Measurements from ENCODE around the gene TLE3.

DNA sequence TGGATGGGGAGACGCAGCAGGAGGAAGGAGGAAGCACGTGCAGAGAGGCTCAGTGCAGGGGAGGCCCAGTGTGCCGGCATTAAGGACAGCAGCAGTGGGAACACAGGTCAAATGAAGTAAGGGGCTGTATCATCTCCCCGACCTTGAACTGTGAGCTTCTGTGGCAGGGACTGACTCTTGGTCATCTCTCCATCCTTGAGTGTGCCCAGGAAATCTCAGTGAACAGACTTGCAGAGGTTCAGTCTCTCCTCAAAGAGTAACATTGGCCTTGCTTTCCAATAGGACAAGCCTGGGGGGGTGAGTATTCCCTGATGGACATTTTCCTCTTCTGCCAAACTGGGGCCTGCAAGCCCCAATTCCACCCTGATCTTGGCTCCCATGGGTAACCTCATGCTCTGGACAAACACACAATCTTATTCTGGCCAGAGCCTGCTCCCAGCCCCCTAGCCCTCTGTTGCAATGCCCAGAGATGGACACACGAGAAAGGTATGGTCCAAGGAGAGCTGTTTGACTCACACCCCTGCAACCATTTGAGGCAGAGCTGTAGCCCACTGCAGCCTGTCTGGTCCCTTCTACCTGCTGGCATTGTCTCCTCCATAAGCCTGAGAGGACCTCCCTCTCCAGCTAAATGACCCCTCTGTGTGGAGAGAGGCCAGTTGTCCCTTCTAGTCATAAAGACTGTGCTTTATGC lies 50.9 kb downstream of the TLE3 start:
- TF ChIP-seq, protein P1, sequence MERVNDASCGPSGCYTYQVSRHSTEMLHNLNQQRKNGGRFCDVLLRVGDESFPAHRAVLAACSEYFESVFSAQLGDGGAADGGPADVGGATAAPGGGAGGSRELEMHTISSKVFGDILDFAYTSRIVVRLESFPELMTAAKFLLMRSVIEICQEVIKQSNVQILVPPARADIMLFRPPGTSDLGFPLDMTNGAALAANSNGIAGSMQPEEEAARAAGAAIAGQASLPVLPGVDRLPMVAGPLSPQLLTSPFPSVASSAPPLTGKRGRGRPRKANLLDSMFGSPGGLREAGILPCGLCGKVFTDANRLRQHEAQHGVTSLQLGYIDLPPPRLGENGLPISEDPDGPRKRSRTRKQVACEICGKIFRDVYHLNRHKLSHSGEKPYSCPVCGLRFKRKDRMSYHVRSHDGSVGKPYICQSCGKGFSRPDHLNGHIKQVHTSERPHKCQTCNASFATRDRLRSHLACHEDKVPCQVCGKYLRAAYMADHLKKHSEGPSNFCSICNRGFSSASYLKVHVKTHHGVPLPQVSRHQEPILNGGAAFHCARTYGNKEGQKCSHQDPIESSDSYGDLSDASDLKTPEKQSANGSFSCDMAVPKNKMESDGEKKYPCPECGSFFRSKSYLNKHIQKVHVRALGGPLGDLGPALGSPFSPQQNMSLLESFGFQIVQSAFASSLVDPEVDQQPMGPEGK (CRISPR knock-in tag; IDR thresholded peaks at IDR 0.05; ENCODE audit: borderline replicate concordance) = no peak
- TF ChIP-seq SNAI2 (CRISPR knock-in tag; IDR thresholded peaks at IDR 0.05) (no peak), BACH2 (CRISPR knock-in tag; IDR thresholded peaks at IDR 0.05; ENCODE audit: borderline replicate concordance) (no peak), ARNTL (CRISPR knock-in tag; IDR thresholded peaks at IDR 0.05; ENCODE audit: borderline replicate concordance, low read depth) (no peak), CSDC2 (CRISPR knock-in tag; IDR thresholded peaks at IDR 0.05) (no peak), PPARA (CRISPR knock-in tag; IDR thresholded peaks at IDR 0.05; ENCODE audit: borderline replicate concordance) (no peak), ZNF565 (CRISPR knock-in tag; conservative IDR thresholded peaks at IDR 0.05; ENCODE audit: low read depth) (no peak), RARB (CRISPR knock-in tag; IDR thresholded peaks at IDR 0.05) (no peak), GLIS3 (CRISPR knock-in tag; IDR thresholded peaks at IDR 0.05) (no peak), ZFP3 (CRISPR knock-in tag; IDR thresholded peaks at IDR 0.05) (no peak), ESRRG (CRISPR knock-in tag; IDR thresholded peaks at IDR 0.05) (no peak), ZFP30 (CRISPR knock-in tag; IDR thresholded peaks at IDR 0.05) (no peak)
- TF ChIP-seq, protein P2, sequence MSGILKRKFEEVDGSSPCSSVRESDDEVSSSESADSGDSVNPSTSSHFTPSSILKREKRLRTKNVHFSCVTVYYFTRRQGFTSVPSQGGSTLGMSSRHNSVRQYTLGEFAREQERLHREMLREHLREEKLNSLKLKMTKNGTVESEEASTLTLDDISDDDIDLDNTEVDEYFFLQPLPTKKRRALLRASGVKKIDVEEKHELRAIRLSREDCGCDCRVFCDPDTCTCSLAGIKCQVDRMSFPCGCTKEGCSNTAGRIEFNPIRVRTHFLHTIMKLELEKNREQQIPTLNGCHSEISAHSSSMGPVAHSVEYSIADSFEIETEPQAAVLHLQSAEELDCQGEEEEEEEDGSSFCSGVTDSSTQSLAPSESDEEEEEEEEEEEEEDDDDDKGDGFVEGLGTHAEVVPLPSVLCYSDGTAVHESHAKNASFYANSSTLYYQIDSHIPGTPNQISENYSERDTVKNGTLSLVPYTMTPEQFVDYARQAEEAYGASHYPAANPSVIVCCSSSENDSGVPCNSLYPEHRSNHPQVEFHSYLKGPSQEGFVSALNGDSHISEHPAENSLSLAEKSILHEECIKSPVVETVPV (CRISPR knock-in tag; IDR thresholded peaks at IDR 0.05) = no peak

Measured in SK-N-SH treated with all-trans-retinoic acid at 6 μM for 48 hours (cell line).